Endodermal cell (in vitro differentiated cells): Measurements from ENCODE around the gene TCOF1. TPM values are rescaled to one million over a fixed set of nuclear protein-coding genes. Genes with fewer than 3 reads are reported as not detected.

Source experiments
- DNase-seq: peaks from one replicate; pipeline ENCODE4 v3.0.0-alpha.2; 2017
- H3K27ac ChIP-seq: 2 replicates; pipeline ENCODE4 v1.5.1; 2013; ENCODE audit warnings: mild to moderate bottlenecking, low read depth, low read length, moderate library complexity
- H3K27me3 ChIP-seq: 2 replicates; pipeline ENCODE4 v1.6.1; 2013; ENCODE audit warnings: mild to moderate bottlenecking, low read length, moderate library complexity; ENCODE audit not compliant: insufficient read depth, control insufficient read depth, poor library complexity, severe bottlenecking
- H3K36me3 ChIP-seq: 2 replicates; pipeline ENCODE4 v1.7.0; 2013; ENCODE audit warnings: mild to moderate bottlenecking, low read length, moderate library complexity; ENCODE audit not compliant: control insufficient read depth, insufficient read depth
- H3K4me1 ChIP-seq: one replicate; pipeline ENCODE4 v1.7.0; 2013; ENCODE audit warnings: low read length; ENCODE audit not compliant: control insufficient read depth, insufficient read depth
- H3K4me3 ChIP-seq: 2 replicates; pipeline ENCODE4 v1.5.1; 2013; ENCODE audit warnings: mild to moderate bottlenecking, low read length, moderate library complexity
- H3K9ac ChIP-seq: 2 replicates; pipeline ENCODE4 v1.6.1; 2013; ENCODE audit warnings: mild to moderate bottlenecking, low read length, moderate library complexity; ENCODE audit not compliant: poor library complexity, severe bottlenecking; ENCODE audit errors: extremely low read depth
- H3K9me3 ChIP-seq: 2 replicates; pipeline ENCODE4 v1.6.1; 2013; ENCODE audit warnings: mild to moderate bottlenecking, low read length, moderate library complexity; ENCODE audit not compliant: control insufficient read depth
- H3K27ac Mint-ChIP-seq: 2 replicates; pipeline ENCODE4 v1.8.0; 2020; ENCODE audit warnings: mixed read lengths
- H3K27me3 Mint-ChIP-seq: 2 replicates; pipeline ENCODE4 v1.8.0; 2021; ENCODE audit warnings: mild to moderate bottlenecking, mixed read lengths; ENCODE audit not compliant: insufficient read depth
- H3K36me3 Mint-ChIP-seq: 2 replicates; pipeline ENCODE4 v1.8.0; 2020; ENCODE audit warnings: low read depth, mixed read lengths
- H3K4me1 Mint-ChIP-seq: 2 replicates; pipeline ENCODE4 v1.8.0; 2020; ENCODE audit warnings: mixed read lengths
- H3K4me3 Mint-ChIP-seq: 2 replicates; pipeline ENCODE4 v1.8.0; 2020; ENCODE audit warnings: mild to moderate bottlenecking, moderate library complexity, mixed read lengths
- H3K9me3 Mint-ChIP-seq: 2 replicates; pipeline ENCODE4 v1.8.0; 2020; ENCODE audit warnings: mild to moderate bottlenecking, mixed read lengths
- CTCF ChIP-seq: fragments of 200-600 bp; sonication (generic); conservative IDR thresholded peaks from 2 replicates; pipeline ENCODE4 v1.5.0; 2021; ENCODE audit warnings: antibody characterized with exemption, mild to moderate bottlenecking
- WGBS, 2 experiments: methylation state at CpG; one replicate each; pipeline versions ENCODE4 v1.1.5 to v1.1.7; 2013; ENCODE audit warnings: missing lambda C conversion rate in 2 of 2, mixed read lengths in 1 of 2; ENCODE audit not compliant: insufficient coverage in 1 of 2, insufficient read length in 1 of 2; 5-methylcytosine and 5-hydroxymethylcytosine counted together
- total RNA-seq, 2 donors: library from RNA; stranded (reverse); fragmentation: NEBNext Ultra II Directional in 1 of 2; extraction: Animal tissue kit (Norgen Biotek cat#: 25700) in 1 of 2; gene quantifications; 2 replicates in 1 of 2; 3 replicates in 1 of 2; pipeline ENCODE4 v1.2.1, GENCODE V29; 2021

Gene TCOF1
- total RNA-seq, 2 donors from 2014 or later: 88.8 to 107 TPM

GRCh38 chr5:150315245-150315644 is 42.3 kb upstream of the TCOF1 start:
- H3K9me3 ChIP-seq: no peaks in the 10 kb centered on the region
- H3K4me3 ChIP-seq: no peak overlapping the region
- H3K4me1 Mint-ChIP-seq: peaks cover 18% of the 10 kb centered on the region
- H3K9ac ChIP-seq: no peak overlapping the region
- H3K4me1 ChIP-seq: no peaks in the 10 kb centered on the region
- 85 to 86% methylated on average over 1 to 4 of the region's 4 CpGs for WGBS, 2 experiments
- no peak overlapping the region for H3K27ac Mint-ChIP-seq
- no peaks in the 10 kb centered on the region for H3K27me3 ChIP-seq
- H3K9me3 Mint-ChIP-seq: no peaks in the 10 kb centered on the region
- H3K36me3 Mint-ChIP-seq: no peaks in the 10 kb centered on the region
- H3K27me3 Mint-ChIP-seq: peaks cover 5% of the 10 kb centered on the region
- no peak overlapping the region for H3K4me3 Mint-ChIP-seq
- no peaks in the 10 kb centered on the region for H3K36me3 ChIP-seq
- no peak overlapping the region for H3K27ac ChIP-seq
- DNase-seq: no peak
- TF ChIP-seq CTCF: no peak

- no peak for TF ChIP-seq CTCF
- no peak overlapping the region for H3K9ac ChIP-seq
- H3K4me3 Mint-ChIP-seq: no peak overlapping the region
- no peak for DNase-seq
- H3K4me1 Mint-ChIP-seq: peaks cover 15% of the 10 kb centered on the region
- H3K36me3 ChIP-seq: no peaks in the 10 kb centered on the region
- WGBS, 2 experiments: 100% methylated on average over 1 to 2 of the region's 3 CpGs
- H3K4me3 ChIP-seq: no peak overlapping the region
- no peaks in the 10 kb centered on the region for H3K9me3 Mint-ChIP-seq
- H3K36me3 Mint-ChIP-seq: no peaks in the 10 kb centered on the region
- H3K27ac ChIP-seq: no peak overlapping the region
- H3K27ac Mint-ChIP-seq: no peak overlapping the region
- H3K4me1 ChIP-seq: no peaks in the 10 kb centered on the region
- no peaks in the 10 kb centered on the region for H3K27me3 ChIP-seq
- H3K9me3 ChIP-seq: no peaks in the 10 kb centered on the region
- H3K27me3 Mint-ChIP-seq: peaks cover 5% of the 10 kb centered on the region
These were observed 41.2 kb upstream of the TCOF1 start for GRCh38 chr5:150316320-150316719.

- no peaks in the 10 kb centered on the region for H3K9me3 Mint-ChIP-seq
- H3K9ac ChIP-seq: no peak overlapping the region
- no peak for TF ChIP-seq CTCF
- peak overlapping the region; percentile 39 for H3K27ac ChIP-seq
- peaks cover 13% of the 10 kb centered on the region for H3K4me1 Mint-ChIP-seq
- DNase-seq: peak; percentile 85
- H3K36me3 ChIP-seq: no peaks in the 10 kb centered on the region
- H3K4me3 ChIP-seq: no peak overlapping the region
- H3K36me3 Mint-ChIP-seq: no peaks in the 10 kb centered on the region
- H3K4me3 Mint-ChIP-seq: no peak overlapping the region
- H3K9me3 ChIP-seq: no peaks in the 10 kb centered on the region
- H3K27me3 ChIP-seq: no peaks in the 10 kb centered on the region
- 59 to 78% methylated on average over 4 to 11 of the region's 11 CpGs for WGBS, 2 experiments
- H3K27ac Mint-ChIP-seq: peak overlapping the region; percentile 74
- H3K4me1 ChIP-seq: no peaks in the 10 kb centered on the region
- peaks cover 5% of the 10 kb centered on the region for H3K27me3 Mint-ChIP-seq
These were observed 40.2 kb upstream of the TCOF1 start for GRCh38 chr5:150317048-150318003.
